HG03558 (cell line): ENCODE results near the gene RGMA.
"Not testable (repeated sequence)": the region's sequence is repeated elsewhere in the genome, so short reads cannot be mapped to it uniquely, and the experiment has no call there.

Experiments
- ATAC-seq: cut with Tn5 transposase; IDR thresholded peaks from one replicate; pipeline ENCODE4 v1.9.1; 2021; ENCODE audit warnings: moderate number of reproducible peaks; ENCODE audit not compliant: unreplicated experiment; ENCODE audit errors: extremely low read depth

RGMA gene

GRCh38 chr15:93050648-93051047 lies 38.4 kb downstream of the RGMA start:
- ATAC-seq = no peak

GRCh38 chr15:93049914-93050578 lies 39.0 kb downstream of the RGMA start:
- no peak for ATAC-seq

- ATAC-seq = no peak
These were observed 39.8 kb downstream of the RGMA start for GRCh38 chr15:93049233-93049632.

- ATAC-seq = no peak
These were observed 40.3 kb downstream of the RGMA start for GRCh38 chr15:93048759-93049161.

- no peak for ATAC-seq
These were observed 40.6 kb downstream of the RGMA start for GRCh38 chr15:93048426-93048721.

DNA sequence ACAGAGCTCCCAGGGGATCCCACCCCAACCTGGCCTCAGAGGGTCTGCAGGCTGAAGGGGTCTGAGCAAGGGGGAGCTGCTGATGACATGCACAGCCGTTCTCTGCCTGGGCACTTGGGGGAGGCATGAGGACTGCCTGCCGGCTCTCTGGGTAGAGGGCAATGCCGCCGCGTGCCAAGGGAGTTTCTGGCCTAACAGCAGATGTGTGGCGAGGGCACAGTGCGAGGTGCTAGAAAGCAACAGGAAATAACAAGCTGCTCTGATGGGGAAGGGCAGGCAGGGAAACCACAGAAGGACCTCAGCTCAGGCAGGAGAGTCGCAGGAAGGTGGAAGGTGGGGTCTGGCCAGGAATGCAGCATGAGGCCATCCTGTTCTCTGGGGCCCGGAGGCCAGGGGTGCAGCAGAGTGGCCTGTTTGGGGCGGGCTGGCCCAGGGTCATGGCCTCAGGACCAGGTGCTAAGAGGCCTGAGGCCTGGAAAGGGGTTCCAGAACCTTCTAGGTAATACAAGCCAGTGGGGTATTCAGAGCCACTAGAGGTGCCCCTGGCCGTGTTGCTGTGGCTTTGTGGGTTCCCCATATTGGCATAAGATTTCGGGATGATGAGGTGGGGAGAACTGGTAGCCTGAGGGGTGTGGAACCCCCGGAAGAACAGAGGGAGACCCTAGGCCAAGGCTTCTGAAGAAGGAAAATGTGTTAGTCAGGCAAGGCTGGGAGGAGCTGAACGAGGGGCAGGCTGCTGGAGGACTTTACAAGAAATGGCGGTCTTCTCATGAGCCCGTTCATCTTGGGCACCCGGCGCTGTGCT lies 41.2 kb downstream of the RGMA start:
- no peak for ATAC-seq

- ATAC-seq = no peak
These were observed 42.3 kb downstream of the RGMA start for GRCh38 chr15:93046721-93047120.

GRCh38 chr15:93046120-93046519 lies 42.9 kb downstream of the RGMA start:
- ATAC-seq = no peak

DNA sequence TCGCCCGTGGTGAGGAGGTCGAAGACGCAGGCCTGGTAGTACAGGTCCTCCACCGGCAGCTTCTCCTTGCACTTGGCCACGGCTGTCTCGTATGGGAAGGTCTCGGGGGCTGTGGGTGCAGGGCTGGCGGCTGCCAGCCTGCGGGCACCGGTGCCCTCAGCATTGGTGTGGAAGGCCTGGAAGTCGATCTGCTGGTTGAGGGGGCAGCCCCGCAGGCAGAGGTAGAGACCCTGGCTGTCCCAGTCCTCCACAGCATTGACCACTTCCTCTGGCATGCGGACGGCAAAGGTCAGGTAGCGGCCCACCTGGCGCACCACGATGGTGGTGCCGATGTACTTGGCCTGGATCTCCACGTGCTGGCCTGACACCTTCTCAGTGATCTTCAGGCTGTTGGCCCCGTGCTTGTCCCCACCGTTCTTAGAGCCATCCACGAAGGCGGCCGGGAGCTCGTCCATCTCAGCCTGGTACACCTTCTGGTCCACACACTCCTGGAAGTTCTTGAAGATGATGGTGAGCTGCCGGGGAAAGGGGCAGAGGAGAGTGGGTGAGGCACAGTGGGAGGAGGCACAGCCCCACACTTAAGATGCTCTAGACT lies 43.7 kb downstream of the RGMA start:
- ATAC-seq = no peak

DNA sequence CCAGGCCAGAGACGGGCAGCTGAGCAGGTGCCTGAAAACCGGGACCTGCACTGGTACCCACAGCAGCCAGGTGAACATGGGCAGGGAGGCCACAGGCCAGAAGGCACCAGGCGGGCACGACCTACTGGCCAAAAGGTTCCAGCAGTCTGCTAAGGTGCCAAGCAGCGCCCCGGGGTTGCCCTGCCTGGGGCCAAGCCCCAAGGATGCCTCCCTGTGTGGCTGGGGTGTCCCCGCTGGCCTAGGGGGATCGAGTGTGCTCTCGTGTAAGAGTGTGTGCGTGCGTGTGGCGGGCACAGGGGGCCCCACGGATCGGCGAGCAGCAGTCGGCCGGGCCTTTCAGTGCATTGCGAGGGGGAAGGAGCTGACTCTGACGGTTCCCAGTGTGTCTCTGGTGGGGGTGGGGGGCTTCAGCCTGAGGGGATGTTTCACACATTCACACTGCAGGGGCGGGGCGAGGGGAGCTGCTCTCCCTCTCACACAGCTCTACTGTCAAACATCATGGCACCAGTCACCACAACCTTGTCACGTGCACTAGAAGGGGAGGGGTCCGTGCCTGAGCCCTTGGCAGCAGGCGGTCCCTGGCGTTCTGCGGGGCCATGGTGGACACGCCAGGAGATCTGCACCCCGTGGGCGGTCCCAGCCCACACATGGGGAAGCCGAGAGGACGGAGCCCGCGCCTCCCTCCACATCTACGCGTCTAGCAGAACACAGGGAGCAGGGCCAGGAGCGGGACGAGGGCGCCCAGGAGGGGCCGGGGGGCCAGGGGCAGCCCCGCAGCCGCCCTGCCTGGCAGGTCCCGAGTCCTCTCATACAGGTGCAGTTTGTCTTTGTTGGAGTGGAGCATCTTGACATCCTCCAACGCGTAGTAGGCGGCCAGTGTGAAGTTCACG lies 44.5 kb downstream of the RGMA start:
- ATAC-seq = no peak

- no peak for ATAC-seq
These were observed 45.2 kb downstream of the RGMA start for GRCh38 chr15:93043621-93044300.

GRCh38 chr15:93042691-93043378 lies 46.2 kb downstream of the RGMA start:
- ATAC-seq = no peak

GRCh38 chr15:93042211-93042610 lies 46.8 kb downstream of the RGMA start:
- ATAC-seq = no peak

DNA sequence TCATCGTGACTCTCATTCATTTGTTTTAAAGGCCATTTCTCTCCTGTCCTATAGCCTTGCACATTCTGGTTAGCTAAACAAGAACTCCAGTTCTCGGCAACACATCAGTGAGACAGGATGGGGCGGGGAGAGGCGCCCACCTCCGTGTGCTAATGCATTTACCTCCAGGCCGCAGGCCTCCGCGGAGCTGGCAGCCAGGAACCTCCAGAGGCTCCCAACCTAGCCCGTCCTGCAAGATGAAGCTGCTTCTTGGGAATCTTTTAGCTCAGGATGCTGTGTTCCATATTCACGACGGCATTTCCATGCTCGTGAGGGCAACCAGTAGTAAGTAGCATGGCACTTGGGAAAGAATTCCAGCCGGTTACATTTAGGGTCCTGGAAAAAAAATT lies 47.9 kb downstream of the RGMA start:
- ATAC-seq = no peak

GRCh38 chr15:93040288-93041158 lies 48.5 kb downstream of the RGMA start:
- no peak for ATAC-seq

DNA sequence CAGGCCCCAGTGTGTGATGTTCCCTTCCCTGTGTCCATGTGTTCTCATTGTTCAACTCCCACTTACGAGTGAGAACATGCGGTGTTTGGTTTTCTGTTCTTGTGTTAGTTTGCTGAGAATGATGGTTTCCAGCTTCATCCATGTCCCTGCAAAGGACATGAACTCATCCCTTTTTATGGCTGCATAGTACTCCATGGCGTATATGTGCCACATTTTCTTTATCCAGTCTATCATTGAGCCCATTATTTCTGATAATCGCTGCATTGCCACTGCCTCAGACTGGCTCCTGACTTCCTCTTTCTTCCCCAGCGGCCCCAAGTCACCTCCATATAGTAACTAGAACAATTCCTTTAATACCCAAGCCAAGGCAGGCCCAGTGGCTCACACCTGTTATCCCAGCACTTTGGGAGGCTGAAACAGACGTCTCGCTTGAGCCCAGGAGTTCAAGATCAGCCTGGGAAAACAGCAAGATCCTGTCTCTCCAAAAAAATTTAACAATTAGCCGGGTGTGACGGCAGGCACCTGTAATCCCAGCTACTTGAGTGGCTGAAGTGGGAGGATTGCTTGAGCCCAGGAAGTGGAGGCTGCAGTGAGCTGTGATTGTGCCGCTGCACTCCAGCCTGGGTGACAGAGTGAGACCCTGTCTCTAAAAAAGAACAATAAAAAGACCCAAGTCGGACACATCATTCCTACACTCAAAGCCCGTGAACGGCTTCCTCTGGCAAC lies 49.3 kb downstream of the RGMA start:
- not testable (repeated sequence) for ATAC-seq

DNA sequence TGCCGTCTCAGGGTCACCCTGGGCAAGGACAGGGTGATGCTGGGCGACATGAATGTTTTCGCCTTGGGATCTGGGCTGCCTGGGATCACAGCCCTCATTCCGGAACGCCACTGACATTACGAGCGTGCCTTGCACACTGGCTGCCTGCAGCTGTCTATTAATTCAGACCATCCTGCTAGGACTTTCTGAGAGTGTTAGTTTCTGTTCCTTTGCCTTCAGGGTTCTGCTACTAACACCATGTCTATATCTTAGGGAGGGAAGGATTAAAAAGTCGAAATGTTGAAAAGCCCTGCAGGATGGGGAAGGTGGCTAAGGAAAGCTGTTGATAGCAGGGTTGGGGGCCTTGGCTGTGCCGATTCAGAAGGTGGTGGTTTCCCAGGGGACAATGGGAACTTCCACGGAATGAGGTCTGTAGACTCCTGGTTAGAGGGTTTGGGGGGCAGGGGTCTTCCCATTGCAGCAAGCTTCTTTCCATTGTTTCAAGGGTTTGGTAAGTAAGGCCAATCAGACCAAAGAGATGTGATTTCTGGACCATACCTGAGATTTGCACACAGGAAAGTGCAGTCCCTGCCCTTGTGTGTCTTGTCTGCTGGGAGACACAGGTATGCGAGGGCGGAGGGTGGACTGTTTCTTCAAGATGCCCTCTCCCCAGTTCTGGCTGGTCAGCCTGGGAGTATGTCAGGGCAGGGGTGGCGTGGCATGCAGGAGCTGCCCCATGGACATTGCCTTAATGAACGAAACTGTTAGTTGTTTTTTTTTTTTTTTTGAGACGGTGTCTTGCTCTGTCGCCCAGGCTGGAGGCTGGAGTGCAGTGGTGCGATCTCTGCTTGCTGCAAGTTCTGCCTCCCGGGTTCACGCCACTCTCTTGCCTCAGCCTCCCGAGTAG lies 50.9 kb downstream of the RGMA start:
- no peak for ATAC-seq
